GM19324 (cell line): Measurements from ENCODE around the gene FSIP1.

Experiments
- ATAC-seq: cut with Tn5 transposase; IDR thresholded peaks from one replicate; pipeline ENCODE4 v1.9.1; 2021; ENCODE audit warnings: mild to moderate bottlenecking, moderate library complexity; ENCODE audit not compliant: unreplicated experiment, low FRiP score

The FSIP1 gene

DNA sequence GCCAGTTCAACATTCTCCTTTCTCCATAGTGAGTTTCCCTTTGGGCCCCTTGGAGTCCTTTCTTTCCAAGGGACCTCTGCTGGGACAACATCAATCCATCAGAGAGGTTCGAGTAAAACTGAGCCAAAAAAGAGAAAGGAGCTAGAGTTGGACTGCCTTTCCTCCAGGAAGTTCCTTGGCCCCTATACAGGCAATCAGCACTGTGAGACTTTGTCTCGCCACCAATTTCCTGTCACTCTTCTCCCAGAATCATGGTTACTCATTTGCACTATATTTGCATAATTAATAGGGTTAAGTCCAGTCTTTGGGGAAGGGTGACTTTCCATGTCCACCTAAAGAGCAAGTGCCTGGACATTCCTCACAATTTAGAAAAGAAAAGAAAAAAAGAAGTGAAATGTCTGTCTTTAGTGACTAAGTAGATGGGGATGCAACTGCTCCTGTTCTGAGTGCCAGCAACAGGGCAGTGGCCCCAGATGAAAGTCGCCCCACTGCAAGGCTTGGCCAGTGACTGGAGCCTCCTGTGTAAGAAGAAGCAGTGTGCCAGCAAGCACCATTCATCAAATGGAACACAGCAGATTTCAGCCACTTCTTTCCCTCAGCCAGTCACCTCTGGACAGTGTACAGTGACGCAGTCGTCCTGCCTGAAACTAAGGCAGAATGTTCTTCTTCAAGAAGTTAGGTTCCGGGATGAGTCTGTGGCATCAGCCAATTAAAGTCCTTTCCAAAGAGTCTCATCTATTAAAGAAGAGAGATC lies 91.6 kb downstream of the FSIP1 start:
- ATAC-seq: no peak

DNA sequence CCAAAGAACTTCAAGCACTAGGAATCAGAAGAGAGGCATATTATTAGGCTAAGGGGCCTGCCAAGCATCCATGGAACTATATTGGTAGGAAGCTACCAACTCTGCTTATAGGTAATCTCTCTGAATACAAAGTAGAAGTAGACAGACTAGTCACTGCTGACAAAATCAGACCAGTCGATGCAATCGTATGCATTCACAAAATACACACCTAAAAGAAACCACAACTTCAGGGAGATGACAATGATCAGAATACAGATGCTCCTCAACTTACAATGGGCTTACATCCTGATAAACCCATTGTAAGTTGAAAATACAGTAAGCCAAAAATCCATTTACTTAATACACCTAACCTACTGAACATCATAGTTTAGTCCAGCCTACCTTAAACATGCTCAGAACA lies 94.7 kb downstream of the FSIP1 start:
- no peak for ATAC-seq

DNA sequence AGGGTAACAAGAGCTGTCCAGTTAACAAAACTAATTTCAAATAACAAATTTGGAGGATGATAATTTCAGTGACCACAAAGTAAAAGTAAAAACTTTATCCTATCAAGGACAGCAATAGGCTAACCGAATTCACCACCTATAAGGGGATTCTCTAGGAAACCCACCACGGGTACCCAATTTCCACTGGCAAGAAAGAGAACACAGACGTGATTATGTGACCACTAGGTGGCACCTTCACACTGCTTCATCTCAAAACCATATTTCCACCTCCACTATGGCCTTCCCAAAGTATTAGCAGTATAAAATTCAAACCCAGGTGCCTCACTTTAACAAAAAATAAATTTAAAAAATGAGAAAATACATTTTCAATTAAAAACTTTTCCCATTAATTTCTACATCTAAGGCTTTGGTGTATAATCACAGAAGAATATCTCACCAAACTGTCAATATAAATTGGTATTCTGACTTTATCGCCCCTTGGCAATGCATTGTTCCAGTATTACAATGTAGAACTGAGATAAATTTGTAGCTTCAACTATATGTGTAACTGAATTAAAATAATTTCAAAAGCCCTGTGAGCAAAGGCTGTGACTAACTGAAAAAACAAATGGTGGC lies 96.5 kb downstream of the FSIP1 start:
- ATAC-seq: no peak

DNA sequence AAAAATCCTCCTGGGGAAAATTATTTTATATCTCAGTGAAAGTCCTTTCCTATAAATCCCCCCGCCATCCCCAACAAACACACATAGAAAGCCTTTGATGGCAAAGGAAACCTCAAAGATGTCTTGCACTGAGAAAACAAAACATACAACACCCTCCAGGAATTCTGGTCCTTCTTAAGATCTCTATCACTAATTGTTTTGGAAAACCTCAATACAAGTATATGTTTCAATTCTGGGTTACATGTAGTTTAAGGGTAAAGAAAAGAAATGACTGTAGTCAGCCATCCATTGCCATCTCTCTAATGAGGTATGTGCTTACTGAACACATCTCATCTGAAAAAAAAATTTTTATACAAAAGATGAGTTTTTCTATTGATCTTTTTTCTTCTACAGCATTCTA lies 97.3 kb downstream of the FSIP1 start:
- ATAC-seq: no peak

DNA sequence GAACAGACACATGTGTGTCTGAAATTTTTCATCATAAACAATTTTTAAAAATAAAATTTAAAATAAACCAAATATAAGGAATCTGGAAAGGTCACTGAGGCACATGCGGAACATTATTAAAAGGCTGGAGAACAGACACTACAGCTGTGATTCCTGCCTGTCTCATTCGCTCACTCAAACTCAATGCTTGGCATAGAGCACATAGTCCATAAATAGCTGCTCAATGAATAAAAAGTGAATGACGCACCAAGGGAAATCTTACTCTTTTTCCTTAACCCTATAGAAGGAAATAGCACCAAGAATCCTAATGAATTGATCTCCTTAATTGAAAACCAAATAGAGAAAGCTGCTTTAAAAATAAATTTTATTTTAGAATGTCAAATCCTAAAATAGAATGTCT lies 98.4 kb downstream of the FSIP1 start:
- ATAC-seq: no peak

DNA sequence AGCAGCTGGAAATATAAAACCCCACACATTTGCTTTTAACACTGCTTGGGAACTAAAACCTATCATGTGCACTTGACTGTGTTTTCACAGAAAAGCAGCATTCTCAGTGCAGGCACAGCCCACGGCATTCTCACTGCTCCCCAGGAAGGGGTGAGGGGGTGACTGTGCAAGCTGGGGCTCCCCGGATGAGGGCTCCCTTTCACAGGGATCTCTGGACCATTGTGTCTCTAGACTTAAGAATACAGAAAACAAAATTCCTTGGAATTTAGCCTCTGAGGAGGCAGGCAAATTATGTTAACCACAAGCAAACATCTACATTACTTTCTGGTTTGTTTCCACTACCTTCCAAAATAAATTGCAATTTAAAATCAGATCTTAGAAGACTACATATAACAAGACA lies 100.3 kb downstream of the FSIP1 start:
- no peak for ATAC-seq

DNA sequence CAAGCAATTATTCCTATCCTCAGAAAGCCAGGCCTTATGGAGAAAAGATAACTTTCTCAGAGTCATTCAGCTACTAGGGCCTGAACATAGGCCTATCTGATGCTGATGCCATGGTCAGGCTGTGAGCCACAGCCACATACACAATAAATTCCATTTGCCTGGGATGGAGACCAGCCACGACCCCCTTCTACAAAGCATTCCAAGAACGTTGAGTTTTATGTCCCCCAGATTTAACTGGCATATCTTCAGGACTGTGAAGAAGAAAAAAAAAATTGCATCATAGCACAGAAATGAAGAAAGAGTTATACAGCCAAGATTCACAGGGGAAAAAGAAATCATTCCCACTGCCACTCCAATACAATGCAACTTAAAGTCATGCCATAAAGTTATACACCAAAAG lies 101.8 kb downstream of the FSIP1 start:
- no peak for ATAC-seq

DNA sequence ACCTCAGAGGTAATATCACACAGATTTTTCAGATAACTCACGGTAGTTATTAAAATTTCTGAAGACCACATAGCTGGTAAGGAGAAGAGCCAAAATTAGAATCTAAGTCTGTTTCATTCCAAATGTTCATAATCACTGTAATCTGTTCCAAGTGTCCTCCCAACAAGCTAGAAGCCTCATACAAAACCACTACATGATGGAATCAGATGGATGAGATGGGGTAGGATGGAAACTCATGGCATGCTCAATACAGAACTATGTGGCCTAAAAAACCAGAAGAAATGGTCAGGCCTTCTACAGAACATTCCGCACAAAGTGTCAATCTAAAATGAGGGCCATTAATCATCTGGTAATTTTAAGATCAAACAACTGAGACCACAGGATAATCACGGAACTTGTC lies 110.0 kb downstream of the FSIP1 start:
- no peak for ATAC-seq

DNA sequence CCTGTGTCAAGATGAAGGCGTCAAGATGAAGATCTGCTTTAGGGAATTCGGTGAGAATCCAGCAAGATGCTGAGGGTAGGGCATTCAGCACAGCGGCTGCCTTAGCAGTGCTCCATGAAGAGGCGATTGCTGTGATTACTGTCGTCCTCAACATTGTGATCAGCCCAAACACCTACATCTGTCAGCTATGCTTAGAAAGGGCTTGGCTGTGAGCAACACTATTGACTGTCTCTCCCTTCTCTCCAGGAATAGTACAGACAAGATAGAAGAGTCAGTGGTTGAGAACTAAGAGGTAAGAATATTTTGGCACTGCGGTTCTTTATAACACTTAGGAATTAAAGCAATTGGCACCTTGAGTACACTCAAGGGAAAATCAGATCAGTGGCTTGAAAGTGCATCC lies 110.5 kb downstream of the FSIP1 start:
- no peak for ATAC-seq

DNA sequence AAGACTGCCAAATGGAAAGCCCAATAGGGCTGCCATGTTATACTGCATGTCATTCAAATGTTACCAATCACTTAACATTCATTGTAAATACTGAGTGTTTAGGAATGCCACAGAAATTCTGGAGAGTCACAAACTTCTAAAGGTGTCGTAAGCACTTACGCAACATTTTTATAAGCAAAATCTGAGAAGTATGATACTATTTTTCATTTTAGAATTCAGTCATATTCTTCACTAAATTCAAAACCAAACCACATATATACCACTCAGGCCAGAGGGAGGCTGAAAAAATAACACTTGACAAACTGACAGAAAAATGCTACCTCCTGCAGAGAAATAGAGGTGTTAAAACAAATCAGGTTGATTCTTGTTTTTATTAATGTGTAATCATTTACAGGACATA lies 112.0 kb downstream of the FSIP1 start:
- no peak for ATAC-seq

DNA sequence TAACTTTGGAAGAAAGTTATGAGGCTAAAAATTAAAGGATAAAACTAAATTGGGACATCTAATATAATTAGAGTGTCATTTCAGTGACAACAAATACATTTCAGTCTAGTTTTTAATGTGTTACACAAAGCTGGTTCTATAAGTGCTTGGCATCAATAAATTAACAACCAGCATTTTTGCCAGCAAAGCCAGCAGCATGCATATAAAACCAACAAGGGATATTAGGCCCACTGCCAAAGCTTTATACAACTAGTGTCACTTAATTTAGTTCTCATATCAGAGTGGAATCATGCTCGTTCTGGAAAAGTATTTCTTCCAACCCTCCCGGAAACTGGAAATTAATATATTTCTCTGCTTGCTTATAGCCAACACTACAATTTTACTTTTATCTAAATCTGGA lies 113.0 kb downstream of the FSIP1 start:
- ATAC-seq: no peak

DNA sequence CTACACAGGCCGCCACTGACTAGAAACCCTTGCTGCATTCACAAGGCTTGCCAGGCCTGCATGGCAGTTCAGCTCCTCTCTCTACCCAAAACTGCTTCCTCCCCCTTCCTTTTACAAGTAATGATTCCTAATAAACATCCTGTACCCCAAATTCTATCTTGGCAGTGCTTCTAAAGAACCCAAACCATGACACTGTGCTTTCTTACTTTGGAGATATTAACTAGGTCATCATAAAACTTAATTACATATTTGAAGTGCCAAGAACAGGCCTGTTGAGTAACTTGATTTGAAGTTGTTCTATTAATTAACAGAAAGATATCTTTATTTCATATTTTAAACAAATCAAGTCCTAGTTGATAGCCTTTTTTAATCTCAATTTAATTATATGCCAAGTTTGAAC lies 113.4 kb downstream of the FSIP1 start:
- ATAC-seq: no peak

DNA sequence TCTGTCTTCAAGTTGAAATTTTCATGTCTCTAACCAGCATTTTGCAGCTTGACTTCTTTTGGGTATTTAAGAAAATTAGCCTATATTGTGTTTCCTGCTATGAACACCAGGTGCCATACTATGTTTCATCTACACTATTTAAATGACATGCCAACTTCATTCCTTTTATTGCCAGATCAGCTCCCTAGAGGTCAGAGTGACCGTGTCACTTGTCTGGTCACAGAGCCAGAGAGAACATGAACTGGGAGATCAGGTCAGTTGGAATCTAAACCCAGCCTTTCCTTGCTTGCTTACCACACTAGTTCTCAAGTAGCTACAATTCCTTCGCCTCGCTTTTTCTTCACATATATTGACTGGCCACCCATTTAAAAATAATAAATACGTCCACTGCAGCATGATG lies 114.2 kb downstream of the FSIP1 start:
- no peak for ATAC-seq

DNA sequence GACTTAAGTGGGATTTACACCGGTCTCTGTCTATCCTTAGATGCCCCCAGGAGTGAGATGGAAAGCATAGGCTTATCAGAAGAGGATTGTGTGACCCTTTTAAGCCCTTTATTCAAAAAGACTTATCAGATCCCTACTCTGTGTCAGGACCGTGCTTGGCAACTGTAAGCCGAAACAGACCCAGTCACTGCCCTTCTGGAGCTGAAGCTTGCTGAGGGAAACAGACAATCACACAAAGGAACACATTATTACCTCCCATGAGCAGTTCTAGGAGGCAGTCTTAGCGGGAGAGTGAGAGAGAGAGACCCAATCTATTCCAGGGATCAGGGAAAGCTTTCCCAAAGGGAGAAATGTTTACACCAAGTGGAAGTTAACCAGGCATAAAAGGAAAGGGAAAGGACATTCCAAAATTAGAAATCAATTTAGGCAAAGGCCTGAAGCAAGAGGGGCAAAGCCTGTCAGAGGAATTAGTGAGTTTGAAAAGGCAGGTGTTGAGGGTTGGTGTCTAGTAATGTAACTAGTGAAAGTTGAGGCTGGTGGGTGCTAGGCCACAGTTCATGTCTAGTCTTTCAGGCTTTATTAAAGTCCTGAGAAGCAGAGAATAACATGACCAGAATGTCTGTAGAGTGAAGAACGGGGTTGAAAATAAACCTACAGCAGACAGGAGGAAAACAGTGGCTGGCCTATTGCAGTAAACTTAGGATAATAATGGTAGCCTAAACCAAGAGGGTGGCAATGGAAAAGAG lies 115.1 kb downstream of the FSIP1 start:
- ATAC-seq: no peak

DNA sequence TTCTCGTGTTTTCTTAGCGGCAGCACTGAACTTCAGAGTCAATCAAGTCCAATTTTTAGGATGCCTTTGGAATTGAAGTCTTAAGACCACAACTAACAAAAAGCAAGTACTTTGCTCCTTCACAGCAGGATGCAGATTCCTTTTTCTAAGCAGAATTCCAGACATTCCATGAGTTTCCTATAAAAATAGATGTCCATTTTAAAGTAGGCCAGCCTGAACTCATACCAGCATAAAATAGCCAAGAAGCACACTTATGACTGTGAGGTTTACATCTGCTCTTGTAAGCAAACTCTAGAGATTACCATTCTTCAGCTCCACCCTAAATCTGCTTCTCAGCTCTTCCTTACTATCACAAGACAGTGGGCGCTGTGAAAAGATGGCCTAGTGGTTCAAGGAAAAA lies 116.0 kb downstream of the FSIP1 start:
- no peak for ATAC-seq

DNA sequence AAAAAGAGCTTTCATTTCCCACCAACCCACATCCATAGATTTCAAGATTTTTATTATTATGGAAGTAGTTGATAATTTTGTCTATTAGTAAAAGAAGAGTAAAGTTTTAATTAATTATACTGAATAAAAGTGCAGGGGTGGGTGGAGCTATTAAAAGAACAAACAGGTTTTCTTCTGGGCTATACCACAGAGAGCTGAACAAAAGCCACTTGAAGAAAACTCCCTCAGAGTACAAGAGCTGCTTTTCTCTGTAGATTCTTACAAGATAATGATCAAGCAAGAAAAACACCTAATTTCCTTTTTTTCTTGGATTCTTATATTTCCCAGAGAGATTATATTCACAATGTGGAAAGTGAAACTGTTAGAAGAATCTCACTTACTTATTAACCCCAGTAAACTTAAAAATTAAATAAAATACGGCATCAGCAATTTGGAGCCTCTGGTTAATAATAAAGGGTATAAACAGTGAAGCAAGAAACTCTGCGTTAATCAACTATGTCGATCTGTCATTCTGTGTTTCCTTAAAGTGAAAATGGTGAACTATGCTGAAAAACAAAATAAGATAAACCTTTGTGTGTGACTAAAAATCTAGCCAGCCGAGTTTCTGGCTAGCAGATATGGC lies 116.9 kb downstream of the FSIP1 start:
- no peak for ATAC-seq

DNA sequence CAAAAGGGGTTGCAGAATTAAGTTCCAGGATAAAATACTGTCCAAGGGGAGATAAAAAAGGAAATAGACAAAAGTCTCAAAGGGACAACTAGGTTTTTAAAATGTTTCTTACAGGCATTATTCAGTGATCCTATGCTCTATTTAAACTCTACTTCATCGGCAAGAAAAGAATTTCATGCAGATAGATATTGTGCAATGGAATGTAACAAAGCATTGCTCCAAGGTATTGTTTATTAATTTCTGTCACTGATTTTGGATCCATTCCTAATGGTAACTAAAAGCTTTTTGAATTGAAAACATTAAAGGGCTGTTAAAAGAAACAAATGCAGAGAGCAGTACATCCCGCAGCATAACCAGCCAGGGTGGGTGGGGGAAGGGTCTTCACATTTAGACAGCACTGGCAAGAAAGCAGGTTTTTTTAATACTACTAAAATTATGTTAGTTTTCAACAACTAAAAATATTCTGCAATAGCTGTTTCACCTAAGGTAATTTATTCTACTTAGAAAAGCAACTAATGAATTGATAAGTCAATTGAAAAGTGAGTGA lies 118.9 kb downstream of the FSIP1 start:
- ATAC-seq: no peak

DNA sequence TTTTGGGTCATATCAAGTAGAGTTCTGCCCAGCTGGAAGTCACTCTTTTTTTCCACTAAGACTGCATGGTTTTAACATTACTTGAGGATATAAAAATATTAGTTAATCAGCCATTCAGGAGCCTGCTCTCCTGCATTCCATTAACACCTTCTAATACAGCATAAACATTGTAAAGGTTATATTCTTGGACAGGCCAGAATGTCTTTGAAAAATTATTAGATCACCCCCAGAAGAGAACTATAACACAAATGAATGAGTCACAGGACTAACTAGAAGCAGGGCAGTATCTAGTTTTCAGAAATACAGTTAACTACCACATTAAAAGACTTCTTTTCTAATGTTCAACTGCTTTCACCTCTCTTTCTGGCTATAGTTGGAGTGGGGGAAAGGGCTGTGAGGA lies 120.9 kb downstream of the FSIP1 start:
- ATAC-seq: no peak

DNA sequence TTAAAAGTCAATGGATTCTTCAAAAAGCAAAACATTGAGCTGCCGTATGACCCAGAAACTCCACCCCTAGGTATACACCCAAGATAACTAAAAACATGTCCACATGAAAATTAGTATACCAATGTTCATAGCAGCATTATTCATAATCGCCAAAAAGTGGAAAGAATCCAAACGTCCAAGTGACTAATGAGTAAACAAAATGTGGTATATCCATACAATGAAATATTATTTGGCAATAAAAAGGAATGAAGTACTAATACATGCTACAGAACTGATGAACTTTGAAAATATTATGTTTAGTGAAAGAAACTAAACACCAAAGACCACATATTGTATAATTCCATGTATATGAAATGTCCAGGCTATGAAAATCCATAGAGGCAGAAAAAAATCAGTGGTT lies 123.9 kb downstream of the FSIP1 start:
- no peak for ATAC-seq

DNA sequence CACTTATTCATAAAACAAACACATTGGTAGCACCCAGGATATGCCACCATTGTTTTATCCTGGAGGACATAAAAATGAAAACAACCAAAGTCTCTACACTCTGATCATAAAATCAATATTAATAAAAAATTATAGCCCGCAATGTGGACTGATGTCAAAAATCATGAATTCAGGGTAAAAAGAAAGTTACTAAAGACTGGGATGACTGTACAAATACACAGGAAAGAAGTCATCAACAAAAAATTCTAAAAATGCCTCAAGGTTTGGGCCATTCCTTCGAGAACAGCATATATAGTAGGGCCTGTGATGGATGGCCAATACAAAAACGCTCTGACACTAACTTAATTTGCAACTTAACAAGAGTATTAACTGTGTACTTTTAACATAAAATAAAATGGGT lies 125.0 kb downstream of the FSIP1 start:
- ATAC-seq: no peak

DNA sequence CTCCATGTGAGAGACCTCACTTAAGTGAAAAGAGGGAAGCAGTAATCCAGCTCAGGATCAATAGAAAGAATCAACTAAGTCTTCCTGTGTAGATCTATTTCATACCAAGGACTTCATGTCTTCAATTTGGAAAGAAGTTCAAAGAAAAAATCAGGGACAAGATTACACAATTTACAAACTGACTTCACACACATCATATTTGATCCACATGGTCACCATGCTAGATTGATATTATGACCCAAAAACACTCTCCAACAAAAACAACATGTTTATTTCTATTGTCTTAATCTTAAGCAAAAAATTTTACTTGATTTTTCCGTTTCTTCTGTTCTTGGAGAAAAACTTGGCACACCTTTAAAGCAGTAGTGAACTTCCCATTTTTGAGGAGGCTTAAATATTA lies 125.5 kb downstream of the FSIP1 start:
- ATAC-seq: no peak
